IPS DF 4.7 (cell line): ENCODE measurements around the gene AGBL1.

Experiments used
- DNase-seq: peaks from one replicate; pipeline ENCODE4 v3.0.0-alpha.2; 2013; ENCODE audit warnings: low spot score; ENCODE audit errors: extremely low read depth

AGBL1 gene

DNA sequence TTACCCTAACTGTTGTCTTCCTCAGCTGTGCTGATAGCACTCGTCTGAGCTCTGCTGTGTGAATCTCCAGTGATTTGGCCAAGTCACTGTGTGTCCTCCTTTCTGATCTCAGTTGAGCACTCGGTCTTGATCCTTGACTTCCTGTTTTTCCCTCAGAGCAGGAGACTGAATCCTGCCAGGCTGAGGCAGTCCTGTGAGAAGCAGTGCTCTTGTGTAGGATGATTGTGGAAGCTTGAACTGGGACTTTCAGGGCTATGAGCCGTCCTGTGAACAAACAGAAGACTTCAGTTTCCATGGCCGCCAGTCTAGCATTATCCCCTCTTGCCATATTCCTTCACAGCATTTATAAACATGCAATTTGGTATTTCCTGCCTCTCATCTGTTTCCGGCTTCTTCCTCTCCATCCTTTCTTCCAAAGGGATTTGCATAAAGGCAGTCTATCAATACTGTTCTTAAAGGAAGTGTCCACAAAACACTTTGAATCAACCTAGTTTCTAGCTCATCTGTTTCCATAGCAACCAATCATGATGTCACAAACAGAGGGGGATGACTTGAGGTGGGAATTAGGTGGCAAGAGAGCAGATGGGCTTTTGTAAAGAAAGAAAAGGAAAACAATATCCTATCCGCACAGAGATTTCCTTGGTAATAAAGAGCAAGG lies 237.2 kb downstream of the AGBL1 start:
- DNase-seq = no peak

- no peak for DNase-seq
These were observed 237.7 kb downstream of the AGBL1 start for GRCh38 chr15:86317384-86317740.

DNA sequence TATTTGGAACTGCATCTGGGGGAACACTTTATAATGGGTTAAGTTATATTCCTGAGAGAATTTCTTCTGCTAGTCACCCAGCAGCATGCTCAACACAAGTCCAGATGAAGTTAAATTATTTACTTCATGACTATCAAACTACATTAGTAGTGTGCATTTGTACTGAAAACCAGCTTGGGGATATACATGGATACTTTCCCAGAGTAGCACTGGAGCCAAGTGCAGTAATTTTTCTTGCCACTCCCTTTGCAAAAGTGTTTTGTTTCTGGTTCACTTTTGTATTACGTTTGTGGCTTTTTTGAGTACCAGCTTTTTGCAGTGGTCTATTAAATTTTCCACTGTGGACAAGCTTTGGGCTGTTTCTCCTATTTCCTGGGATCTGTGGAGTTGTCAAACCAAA lies 243.0 kb downstream of the AGBL1 start:
- DNase-seq = no peak

DNA sequence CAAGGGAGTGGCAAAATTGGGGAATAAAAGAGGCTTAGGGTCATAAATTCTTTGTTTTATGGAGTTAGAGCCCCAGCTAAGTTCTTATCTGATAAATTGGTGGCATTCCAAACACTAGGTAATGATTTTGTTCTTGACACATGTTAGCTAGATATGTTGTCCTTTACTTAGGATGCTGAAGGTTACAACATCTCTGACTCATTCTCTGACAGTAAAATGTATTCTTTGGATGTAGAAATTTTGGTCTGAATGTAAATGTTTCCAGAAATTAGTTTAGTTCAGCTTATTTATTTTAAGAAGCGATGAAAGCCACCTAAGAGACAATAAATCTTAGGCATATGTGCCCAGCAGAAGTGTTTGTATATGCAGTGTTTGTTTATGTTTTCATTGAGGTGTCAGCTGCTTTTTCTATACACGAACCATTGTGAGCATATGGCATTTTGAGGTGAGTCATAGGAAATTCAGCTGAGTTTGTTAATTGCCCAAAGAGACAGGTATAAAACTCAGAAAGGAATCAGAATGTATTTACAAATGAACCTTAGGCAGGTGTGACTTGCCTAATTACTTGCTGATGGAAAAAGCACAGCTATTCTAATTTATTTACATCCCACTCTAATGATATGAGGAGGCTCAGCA lies 247.7 kb downstream of the AGBL1 start:
- no peak for DNase-seq

GRCh38 chr15:86328658-86329057 lies 249.0 kb downstream of the AGBL1 start:
- DNase-seq = no peak

GRCh38 chr15:86329311-86330013 lies 249.8 kb downstream of the AGBL1 start:
- DNase-seq = no peak

- no peak for DNase-seq
These were observed 254.1 kb downstream of the AGBL1 start for GRCh38 chr15:86333819-86334218.

DNA sequence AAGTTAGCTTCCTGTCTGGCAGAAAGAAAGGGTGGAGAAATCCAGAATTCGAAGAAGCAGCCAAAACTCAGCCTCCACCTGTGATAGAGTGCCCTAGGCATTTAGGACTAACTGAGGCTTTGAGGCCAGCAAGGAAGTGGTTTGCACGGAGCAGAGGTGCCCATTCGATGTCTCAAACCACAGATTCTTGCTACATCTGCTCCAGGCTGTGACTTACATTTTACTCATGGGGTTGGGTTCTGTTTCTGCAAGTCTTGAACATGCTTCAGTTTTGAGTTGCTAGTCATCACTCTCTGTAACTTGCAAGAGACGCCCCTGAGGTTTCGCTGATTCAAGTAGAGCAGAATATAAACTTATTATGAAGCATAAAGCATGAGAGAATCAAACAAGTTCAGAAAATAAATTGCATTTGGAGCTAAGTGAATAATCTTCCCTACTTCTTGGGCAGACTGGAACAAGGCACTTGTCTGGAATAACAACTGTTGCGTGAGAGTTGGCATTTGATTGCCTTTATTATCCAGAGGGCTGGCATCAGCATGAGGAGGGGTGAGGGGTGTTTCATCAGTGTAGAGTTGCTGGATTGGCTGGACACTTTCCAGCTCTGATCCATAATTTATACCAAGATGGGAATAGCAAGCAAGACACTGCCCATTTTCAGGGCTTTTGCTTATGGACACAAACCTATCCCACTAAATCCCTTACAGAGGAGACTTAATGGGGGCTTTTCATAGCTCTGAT lies 256.5 kb downstream of the AGBL1 start:
- DNase-seq = no peak

DNA sequence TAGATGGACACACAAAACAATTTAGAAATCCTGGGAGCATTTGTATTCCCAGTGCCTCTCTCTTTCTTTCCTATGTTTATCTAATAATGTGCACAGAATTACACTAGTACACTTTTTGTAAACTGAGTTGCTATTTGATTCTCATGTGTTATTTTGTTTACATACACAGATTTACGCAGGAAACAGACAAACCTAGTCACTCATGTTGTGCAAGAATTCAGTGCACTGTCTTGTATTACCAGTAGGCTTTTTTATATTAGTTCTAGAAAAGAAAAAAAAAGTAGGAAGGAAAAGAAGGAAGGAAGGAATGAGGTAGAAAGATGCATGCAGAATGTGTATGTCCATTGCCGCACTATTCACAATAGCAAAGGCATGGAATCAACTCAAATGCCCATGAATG lies 257.4 kb downstream of the AGBL1 start:
- no peak for DNase-seq

DNA sequence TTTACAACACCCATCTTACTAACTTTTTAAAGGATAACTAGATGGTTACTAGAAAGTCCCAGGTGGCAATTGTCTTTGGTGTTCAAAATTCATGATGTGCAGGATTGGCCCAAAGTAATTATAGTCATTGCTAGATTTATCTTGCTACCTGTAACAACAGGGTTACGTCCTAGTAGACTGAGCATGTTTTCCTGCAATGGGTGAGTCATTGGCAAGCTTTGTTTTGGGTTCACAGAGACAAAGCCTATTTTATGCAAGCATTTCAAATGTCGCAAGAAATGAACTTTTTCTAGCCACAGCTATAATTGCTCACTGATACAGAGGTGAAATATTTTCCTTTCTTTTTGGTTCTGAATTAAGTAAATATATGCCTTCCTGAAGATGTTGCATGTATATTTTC lies 267.6 kb downstream of the AGBL1 start:
- no peak for DNase-seq

GRCh38 chr15:86349565-86349964 lies 269.9 kb downstream of the AGBL1 start:
- DNase-seq = no peak

GRCh38 chr15:86353213-86353612 lies 273.5 kb downstream of the AGBL1 start:
- no peak for DNase-seq

- DNase-seq = no peak
These were observed 275.7 kb downstream of the AGBL1 start for GRCh38 chr15:86355361-86355760.

GRCh38 chr15:86355801-86356200 lies 276.1 kb downstream of the AGBL1 start:
- no peak for DNase-seq

- no peak for DNase-seq
These were observed 282.9 kb downstream of the AGBL1 start for GRCh38 chr15:86362555-86362954.

DNA sequence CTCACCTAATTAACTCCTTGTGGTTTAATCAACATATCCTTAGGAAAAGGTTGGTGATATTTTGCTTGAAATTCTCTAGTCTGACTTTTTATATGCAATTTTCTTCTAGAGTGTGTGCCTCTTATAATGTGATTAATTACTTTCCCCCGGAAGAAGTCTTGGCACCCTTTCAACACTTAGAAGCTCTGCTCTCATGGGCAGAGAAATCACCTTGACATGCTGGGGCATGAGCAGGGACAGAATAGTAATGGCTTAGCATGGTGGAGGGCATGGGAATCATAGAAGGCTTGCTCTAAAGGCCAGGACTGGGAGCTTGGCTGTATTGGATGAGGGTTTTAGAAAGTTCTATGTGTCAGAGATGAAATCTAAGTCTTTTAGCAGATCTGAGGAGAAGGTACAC lies 293.5 kb downstream of the AGBL1 start:
- no peak for DNase-seq

DNA sequence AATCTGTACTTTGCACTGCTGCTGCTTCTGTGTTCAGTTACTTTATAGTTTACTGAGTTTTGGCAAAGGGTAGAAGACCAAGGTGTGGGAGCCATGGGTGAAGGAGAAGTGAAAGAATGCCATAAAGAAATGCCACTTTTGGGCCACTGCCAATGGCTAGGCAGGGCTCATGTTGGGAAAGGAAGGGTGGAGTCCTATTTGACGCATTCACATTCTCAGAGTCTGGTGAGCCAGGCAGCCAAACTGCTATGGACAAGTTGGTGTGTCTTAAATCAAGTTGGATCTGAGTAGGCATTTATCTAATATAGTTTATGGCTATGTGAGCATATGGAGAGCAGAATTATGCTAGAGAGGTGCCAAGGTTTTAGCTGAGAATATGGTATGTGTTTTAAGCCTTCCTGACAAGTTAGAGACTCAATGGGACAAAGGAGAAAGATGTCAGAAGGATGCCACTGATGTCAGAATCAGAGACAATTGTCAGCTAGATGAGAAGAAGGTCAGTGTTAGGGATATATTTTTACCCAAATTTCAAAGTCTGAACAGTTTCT lies 296.1 kb downstream of the AGBL1 start:
- no peak for DNase-seq

DNA sequence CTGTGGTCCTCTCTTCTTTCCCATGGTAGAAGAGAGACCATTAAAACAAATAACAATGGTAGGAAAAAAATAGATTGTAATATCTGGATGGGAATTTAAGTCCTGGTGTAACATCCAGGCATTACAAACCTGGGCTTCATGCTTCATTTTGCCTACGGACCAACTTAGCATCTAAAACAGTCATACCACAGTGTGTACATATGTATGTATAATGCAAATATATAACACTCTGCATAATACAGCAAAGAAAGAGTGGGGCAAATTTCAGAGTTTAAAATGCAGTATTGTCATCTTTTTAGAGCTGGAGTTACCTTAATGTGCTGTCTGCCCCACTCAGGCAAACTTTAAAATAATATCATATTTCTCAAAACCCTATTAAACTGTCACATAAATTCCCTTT lies 298.2 kb downstream of the AGBL1 start:
- no peak for DNase-seq

- no peak for DNase-seq
These were observed 302.7 kb downstream of the AGBL1 start for GRCh38 chr15:86382341-86382740.

DNA sequence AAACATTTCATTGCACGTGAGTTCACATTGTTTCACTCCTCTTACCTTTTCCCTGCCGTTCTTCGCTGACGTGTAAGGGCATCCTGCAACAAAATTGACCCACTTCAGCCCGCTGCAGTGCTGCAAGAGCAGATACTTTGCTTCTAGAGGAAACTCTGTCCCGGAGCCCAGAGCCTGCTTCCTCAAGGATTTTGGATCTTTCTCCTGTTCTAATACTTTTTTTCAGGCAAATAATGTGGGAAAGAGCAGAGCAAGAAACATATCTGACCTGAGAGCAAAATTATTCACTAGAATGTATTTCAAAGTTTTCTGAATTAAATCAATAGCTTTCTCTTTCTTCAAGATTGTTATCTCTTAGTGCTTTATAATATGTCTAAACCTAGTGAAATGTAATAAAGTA lies 303.9 kb downstream of the AGBL1 start:
- DNase-seq = no peak

- no peak for DNase-seq
These were observed 304.5 kb downstream of the AGBL1 start for GRCh38 chr15:86384186-86384585.

DNA sequence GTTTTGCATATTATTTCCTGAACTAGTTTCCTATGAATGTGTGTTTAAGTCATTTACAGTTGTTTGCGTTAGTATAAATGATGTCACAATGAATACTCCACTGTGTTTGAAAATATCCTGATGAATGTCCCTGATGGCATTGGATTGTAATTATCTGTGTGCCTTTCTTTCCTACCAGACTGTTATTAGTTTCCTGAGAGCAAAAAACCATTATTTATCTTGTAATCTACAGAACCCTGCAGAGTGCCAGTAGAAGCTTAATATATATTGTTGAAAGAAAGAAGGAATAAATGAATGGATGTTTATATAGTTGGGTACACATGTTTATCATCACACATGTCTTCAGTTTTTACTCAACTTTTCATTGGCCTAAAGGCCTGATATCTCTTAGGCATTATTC lies 312.6 kb downstream of the AGBL1 start:
- no peak for DNase-seq
